ENCODE data around the gene FITM1.

Gene FITM1

GRCh38 chr14:24130380-24130716, at the start of gene FITM1:
FITM1 (plus strand) TSS chr14:24130659; CDS start chr14:24131564, 905 bp downstream.
- DNase-seq, result no peak

DNA sequence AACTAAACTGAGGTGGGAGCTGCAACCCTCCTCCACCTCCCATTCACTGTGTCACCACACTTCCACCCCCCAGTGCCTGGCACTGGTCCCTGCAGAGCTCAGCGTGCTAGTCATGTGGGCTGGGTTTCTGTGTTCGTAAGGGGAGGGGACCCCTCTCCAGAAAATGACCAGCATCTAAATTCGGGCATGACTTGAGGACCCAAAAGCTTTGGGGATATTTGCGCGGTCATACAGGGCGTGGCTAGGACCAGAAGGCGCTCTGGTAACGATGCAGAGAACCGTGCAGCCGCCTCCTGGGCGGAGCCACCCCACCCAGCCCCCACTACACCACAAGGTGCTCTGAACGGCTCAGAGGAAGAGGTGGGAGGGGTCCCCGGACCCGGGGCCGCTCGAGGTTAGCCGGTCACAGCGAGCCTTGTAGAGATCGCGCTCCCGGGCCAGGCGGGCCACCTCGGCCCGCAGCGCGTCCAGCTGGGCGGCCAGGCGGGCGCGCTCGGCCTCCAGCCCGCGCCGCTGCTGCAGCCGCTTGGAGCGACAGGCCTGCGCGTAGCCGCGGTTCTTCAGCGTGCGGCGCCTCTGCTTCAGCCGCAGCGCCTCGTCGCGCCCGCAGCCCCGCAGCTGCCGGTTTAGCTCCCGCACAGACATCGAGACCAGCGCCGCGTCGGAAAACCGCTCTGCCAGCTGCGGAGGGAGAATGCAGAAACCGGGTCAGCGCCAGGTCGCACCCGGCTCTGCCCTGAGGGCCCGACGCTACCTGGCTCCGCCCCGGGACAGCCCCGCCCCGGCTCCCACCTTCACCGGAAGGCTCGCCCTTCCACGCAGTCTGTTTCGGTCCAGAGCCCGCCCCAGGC, 49.3 kb upstream of the FITM1 start:
- no peak for DNase-seq

GRCh38 chr14:24081739-24082211, 48.7 kb upstream of the FITM1 start:
- DNase-seq, result no peak

- no peak for DNase-seq
These were observed 47.9 kb upstream of the FITM1 start for GRCh38 chr14:24082411-24083080.

DNA sequence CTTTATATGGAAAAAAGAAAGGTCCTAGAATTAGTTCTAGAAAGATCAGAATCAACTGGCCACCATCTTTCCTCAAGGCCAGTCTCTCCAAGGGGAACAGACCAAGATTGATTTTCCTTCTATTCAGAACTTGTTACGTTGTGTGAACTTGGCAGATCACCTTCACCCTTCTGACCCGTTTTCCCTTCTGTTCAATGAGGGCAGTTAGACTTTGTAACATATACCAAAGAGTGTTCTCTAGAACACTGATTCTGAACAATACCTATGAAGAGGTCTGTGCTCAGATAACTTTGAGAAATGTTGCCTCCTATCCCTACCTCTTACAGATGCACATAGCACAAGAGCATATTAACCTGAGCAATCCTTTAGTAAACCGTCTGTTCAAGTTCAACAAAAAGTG, 47.0 kb upstream of the FITM1 start:
- no peak for DNase-seq

DNA sequence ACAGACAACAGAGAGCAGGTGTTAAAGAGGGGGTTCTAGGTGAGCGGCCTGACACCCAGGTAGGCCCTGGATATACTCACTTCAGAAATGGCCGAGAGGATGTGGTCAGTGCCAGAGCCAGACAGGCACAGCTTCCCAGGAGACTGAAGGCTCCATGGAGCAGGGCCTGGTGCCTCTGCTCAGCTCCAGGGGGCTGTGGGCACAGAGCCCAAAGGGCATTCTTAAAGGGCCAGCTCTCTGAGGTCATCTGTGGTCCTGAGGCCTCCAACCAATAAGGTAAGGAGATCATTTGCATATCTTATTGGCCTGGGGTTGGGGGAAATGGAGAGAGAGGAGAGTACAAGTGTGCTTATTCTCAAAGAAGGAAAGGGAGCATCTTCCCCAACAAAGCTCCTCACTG, 46.0 kb upstream of the FITM1 start:
- DNase-seq, result no peak

DNA sequence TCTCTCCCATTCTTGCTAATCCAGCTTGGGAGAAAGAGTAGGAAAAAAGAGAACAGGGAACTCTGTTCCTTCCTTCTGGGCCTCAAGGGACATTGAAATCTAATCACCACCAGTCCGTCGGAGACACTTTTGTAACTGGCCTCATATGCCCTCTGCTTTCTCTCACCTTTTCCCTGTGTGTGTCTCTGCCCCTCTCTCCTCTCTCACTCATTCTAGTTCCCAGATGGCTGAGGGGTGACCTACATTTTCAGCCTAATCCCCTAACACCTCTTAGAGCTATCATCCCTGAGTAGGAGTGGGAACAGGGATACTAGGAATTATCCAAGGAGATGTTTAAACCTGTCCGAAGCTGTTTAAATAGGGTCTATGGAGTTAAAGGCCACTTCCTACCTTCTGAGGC, 45.2 kb upstream of the FITM1 start:
- DNase-seq, result no peak

- DNase-seq, result no peak
These were observed 44.1 kb upstream of the FITM1 start for GRCh38 chr14:24086193-24086955.

DNA sequence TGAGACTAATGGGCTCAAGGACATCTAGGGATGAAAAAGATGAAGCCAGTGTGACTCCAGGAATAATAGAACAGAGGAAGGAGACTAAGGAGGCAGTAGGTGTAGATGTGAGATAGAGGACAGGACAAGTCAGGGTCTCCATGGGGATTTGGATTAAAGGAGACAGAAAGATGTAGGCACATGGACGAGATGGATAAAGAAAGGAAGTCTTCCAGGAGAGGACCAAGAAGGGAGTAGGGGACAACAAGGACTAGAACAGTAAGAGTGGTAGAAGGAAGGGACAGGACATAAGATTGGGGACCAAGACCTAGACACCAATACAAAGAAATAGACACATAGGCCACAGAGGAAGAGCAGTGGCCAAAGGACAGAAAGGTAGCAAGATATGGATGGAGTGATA, 43.5 kb upstream of the FITM1 start:
- no peak for DNase-seq

- DNase-seq, result no peak
These were observed 42.4 kb upstream of the FITM1 start for GRCh38 chr14:24088095-24088494.

DNA sequence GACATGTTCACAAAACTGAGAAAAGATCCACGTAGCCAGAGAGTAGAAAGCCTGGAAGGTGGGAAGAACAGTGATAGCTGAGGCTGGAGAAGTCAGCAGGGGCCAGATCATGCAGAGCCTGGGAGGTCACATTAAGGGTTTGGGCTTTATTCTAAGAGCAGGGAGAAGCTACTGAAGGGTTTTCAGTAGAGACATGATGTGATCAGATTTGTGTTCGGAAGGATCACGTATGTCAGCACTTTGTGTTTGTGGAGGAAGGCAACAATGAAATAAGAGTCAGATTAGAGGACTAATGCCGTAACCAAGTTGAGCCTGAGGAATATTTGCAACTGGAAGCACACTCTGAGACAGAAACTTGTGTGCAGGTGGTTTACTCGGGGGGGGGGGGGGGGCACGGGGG, 40.6 kb upstream of the FITM1 start:
- no peak for DNase-seq

- DNase-seq, result no peak
These were observed 38.4 kb upstream of the FITM1 start for GRCh38 chr14:24092110-24092504.

DNA sequence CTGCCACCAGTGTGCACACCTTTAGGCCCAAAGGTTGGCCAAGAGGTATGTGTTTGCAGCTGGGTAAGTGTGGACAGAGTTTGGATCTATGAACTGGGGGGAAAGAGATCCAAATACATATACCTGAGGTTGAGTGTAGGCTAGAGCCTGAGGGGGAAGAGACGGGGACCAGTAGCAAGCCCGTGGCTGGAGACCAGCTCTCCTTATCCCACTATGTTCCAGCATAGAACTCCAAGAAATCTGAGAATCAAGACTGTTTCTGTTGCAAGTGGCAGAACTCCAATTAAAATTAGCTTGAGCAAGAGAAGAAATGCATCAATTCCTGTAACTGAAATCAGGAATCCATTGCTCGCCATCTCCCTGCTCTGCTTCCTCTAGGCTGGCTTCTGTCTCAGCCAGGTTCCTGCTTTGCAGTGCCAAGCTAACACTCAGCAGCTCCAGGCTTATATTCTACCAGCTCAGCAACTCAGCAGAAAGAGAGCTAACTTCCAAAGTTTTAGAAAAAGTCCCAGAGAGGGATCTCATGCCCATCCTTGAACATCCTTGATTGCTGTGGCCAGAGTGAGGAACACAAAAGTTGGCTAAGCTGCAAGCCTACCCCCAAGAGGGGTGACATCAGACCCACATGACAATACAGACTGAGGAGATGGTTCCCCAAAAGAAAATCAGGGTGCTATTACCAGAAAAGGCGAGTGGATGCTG, 37.8 kb upstream of the FITM1 start:
- DNase-seq, result no peak

GRCh38 chr14:24093207-24093900, 37.1 kb upstream of the FITM1 start:
- DNase-seq, result no peak

DNA sequence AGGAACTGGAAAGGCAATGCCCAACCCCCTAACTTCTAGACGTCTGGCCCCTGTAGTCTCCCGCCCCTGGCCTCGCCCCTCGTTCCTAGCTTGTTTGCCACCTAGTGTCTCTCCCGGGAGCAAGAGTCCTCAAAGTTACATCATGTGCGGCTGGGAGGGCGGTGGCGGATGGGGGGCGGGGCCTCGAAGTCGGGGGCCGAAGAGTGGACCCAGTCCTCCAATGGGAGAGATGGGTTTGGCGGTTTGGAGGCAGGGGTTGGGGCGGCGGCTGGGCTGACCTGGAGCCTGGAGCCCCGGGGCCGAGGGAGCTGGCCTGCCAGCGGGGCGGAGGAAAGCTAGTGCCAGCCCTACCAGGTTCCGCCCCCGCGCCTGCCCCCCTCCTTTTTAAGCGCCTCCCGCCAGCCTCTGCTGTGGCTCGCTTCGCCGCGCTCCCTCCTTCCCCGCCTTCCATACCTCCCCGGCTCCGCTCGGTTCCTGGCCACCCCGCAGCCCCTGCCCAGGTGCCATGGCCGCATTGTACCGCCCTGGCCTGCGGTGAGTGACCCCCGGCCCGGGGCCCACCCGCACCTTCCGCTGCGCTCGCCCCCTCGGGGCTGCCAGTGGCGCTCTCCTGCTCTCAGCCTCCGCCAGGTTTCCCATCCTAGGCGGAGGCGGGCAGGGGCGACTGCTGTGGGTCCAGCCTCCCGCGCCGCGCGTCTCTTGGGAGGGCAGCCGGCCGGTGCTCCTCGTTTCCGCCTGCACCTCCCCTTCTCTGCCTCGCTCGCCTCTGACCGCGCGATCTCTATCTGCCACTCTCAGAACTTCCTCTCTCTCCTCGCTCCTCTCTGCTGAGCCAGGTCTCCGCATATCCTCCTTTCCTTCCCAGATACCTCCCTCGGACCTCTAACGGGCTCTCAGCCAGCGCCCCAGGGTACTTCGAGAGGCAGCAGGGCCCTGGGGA, 36.3 kb upstream of the FITM1 start, which contains the start of gene PCK2:
Gene PCK2 (plus strand): TSS at position 411 of the 940 bp plus-strand sequence. CDS start 95 bp downstream, at position 506.
- DNase-seq, result peak; percentile 72 to 92

DNA sequence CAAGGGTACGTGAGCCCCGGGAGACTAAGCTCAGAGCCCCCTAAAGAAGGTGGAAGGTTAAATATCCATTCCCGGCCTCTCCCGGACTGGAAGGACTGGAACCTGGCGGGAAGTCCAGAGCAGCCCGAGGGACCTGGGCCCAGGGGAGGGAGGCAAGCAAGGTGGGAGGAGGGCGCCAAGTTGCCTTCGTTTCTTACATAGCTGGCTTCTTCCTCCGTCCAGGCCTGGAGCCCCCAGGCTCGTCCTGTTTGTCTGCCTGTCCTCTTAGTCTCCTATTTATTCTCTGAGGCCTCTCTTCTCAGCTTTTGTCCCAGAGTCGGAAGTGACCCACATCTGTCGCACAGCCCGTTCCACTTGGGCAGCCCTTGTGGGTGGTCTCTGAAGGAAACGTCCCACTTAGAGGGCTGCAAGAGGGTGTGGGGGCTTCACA, 35.6 kb upstream of the FITM1 start:
- DNase-seq, result no peak

DNA sequence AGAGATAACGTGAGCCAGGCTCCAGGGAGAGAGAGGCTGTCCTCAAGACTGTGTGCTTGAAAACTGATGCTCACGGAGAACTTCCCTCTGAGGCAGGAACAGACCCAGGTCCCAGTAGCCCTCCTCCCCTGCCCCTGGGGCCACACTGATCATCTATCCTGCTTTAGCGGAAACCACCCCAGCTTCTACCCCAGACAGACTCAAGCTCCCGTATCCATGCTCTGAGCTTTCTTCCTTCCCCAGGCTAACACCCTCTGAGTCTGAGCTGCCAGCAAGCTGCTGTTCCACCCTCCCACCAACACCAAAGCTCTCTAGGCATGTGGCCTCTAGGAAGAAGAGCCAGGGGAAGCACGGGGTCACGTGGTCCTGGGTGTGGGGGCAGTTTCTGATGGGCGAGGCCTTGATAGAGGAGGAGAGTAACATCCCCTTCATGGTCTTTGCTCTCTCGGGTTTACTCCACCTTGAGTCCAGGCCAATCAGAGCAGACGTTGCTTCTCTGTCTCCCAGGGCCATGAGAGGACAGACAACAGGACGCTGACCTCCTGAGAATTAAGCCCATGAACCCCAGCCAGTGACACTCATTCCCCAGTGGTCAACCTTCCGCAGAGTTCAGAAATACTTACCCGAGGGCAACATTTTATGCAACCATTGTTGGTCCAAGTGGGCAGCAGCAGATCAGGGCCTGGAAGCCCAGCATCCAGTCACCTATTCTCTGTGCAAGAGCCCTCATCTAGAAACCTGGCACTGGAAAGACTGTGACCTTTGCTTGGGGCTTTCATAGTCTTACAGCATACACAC, 35.0 kb upstream of the FITM1 start:
- DNase-seq, result peak in 1 of 2 donors; percentile 29

- no peak for DNase-seq
These were observed 33.8 kb upstream of the FITM1 start for GRCh38 chr14:24096545-24097181.

- DNase-seq, result no peak
These were observed 32.1 kb upstream of the FITM1 start for GRCh38 chr14:24098229-24098926.

Data from bone marrow (tissue), 2 donors.